K562 (cell line): ENCODE results near the gene BRDT. TPM values are rescaled to one million over a fixed set of nuclear protein-coding genes. Genes with fewer than 3 reads are reported as not detected.

Experiments used
- ATAC-seq: fragments of 200-7000 bp; cut with Tn5 transposase; 3 replicates; pipeline ENCODE4 v1.9.1; 2020; ENCODE audit warnings: moderate library complexity
- BruUV-seq: library from RNA; stranded (reverse); fragments of 400-500 nt; replicated peaks from 2 replicates; lab custom pipeline; 2021; lab: Mats Ljungman, UMichigan
- CTCF ChIA-PET: fragments of 300-600 bp; formaldehyde crosslinking; extraction: SDS; loops from one replicate; lab custom pipeline; 2021; ENCODE audit warnings: low intra/inter-chr PET ratio; lab: Yijun Ruan, JAX
- POLR2A ChIA-PET: fragments of 300-600, 350-650 bp; sonication (Branson Sonifier 250); formaldehyde crosslinking; extraction: SDS; loops from one replicate; lab custom pipeline; 2021; ENCODE audit warnings: antibody characterized with exemption, inconsistent platforms; lab: Yijun Ruan, JAX
- DNase-seq, 4 experiments: peaks; one replicate each; pipeline versions ENCODE4 v3.0.0 to v3.0.0-alpha.2; 2011 to 2018; ENCODE audit warnings: low spot score in 3 of 4, mixed read lengths in 3 of 4; ENCODE audit errors: extremely low read depth in 1 of 4
- FAIRE-seq: peaks from 2 replicates; lab custom pipeline; 2011; peaks lifted over from hg19 to GRCh38; lab: Jason Lieb, UNC
- H2AFZ ChIP-seq: 2 replicates; pipeline ENCODE4 v1.6.0; 2011; ENCODE audit warnings: low read depth, low read length, control low read depth, inconsistent platforms
- H3K27ac ChIP-seq: fragments of 200-600 bp; 3 replicates; pipeline ENCODE4 v1.8.0; 2011; ENCODE audit warnings: low read depth, mild to moderate bottlenecking, control low read depth, inconsistent platforms, low read length, moderate library complexity, mixed read lengths; ENCODE audit errors: extremely low read depth
- H3K27me3 ChIP-seq, 2 experiments: fragments of 300-600 bp in 1 of 2; 2 replicates in 1 of 2; 3 replicates in 1 of 2; pipeline versions ENCODE4 v1.6.0 to v1.8.0; 2011; ENCODE audit warnings: inconsistent platforms in 2 of 2, low read length in 2 of 2, mild to moderate bottlenecking in 1 of 2, mixed read lengths in 1 of 2, moderate library complexity in 1 of 2; ENCODE audit not compliant: control insufficient read depth in 2 of 2, insufficient read depth in 2 of 2
- H3K36me3 ChIP-seq: fragments of 300-600 bp; 3 replicates; pipeline ENCODE4 v1.8.0; 2011; ENCODE audit warnings: mild to moderate bottlenecking, low read length, inconsistent platforms; ENCODE audit not compliant: control insufficient read depth, insufficient read depth
- H3K4me1 ChIP-seq, 2 experiments: fragments of 200-600 bp in 1 of 2; replicated peaks in 1 of 2; 2 replicates in 1 of 2; 3 replicates in 1 of 2; pipeline versions ENCODE4 v1.5.1 to v1.8.0; 2011; ENCODE audit warnings: inconsistent platforms in 2 of 2, low read length in 2 of 2, mild to moderate bottlenecking in 1 of 2, mixed read lengths in 1 of 2, moderate library complexity in 1 of 2; ENCODE audit not compliant: control insufficient read depth in 2 of 2, insufficient read depth in 2 of 2
- H3K4me2 ChIP-seq: 2 replicates; pipeline ENCODE4 v1.6.1; 2011; ENCODE audit warnings: low read length, control low read depth, inconsistent platforms, mixed read lengths; ENCODE audit not compliant: insufficient read depth
- H3K4me3 ChIP-seq: fragments of 200-600 bp; sonication (generic), shearing (Covaris generic); 2 replicates; pipeline ENCODE4 v1.5.1; 2016; ENCODE audit warnings: control low read depth, inconsistent platforms
- H3K79me2 ChIP-seq: fragments of 200-600 bp; 3 replicates; pipeline ENCODE4 v1.8.0; 2011; ENCODE audit warnings: low read length, inconsistent platforms; ENCODE audit not compliant: control insufficient read depth, insufficient read depth
- H3K9ac ChIP-seq, 2 experiments: 2 replicates each; pipeline versions ENCODE4 v1.6.0 to v1.6.1; 2011; ENCODE audit warnings: low read depth in 2 of 2, low read length in 2 of 2, control low read depth in 1 of 2, inconsistent platforms in 1 of 2, mild to moderate bottlenecking in 1 of 2, mixed read lengths in 1 of 2; ENCODE audit not compliant: insufficient read depth in 1 of 2
- H3K9me1 ChIP-seq: one replicate; pipeline ENCODE4 v1.6.0; 2011; ENCODE audit warnings: inconsistent platforms, mild to moderate bottlenecking, low read length, moderate library complexity; ENCODE audit not compliant: control insufficient read depth, insufficient read depth
- H3K9me3 ChIP-seq: replicated peaks from 2 replicates; pipeline ENCODE4 v1.5.1; 2011; ENCODE audit warnings: low read depth, low read length, inconsistent platforms; ENCODE audit not compliant: control insufficient read depth, insufficient read depth
- H4K20me1 ChIP-seq: replicated peaks from 2 replicates; pipeline ENCODE4 v1.6.1; 2011; ENCODE audit warnings: low read length, inconsistent platforms, mixed read lengths; ENCODE audit not compliant: control insufficient read depth, insufficient read depth
- ARID1B ChIP-seq: fragments of 450-650 bp; IDR thresholded peaks from 2 replicates; pipeline ENCODE4 v1.6.1; 2016; ENCODE audit warnings: antibody characterized with exemption, mild to moderate bottlenecking, inconsistent platforms
- CBFA2T3 ChIP-seq: fragments of 450-650 bp; IDR thresholded peaks from 2 replicates; pipeline ENCODE4 v1.6.1; 2017
- MTA2 ChIP-seq: fragments of 450-650 bp; IDR thresholded peaks from 2 replicates; pipeline ENCODE4 v1.6.1; 2016; ENCODE audit warnings: low read depth
- MXI1 ChIP-seq: IDR thresholded peaks from 2 replicates; pipeline ENCODE4 v1.6.1; 2011; ENCODE audit warnings: low read depth, mild to moderate bottlenecking, improper control_type of control experiment, low read length
- NR2C2 ChIP-seq, 2 experiments: fragments of 200-800 bp in 1 of 2; sonication (Bioruptor generic) in 1 of 2; sonication (generic) in 1 of 2; formaldehyde crosslinking in 1 of 2; IDR thresholded peaks; 2 replicates each; pipeline versions ENCODE4 v1.6.1 to v1.8.0; 2016 to 2022; ENCODE audit warnings: mild to moderate bottlenecking in 1 of 2, missing compliant biosample characterization in 1 of 2, missing genetic modification characterization in 1 of 2, missing genetic modification reagents in 1 of 2
- NR4A1 ChIP-seq, 2 experiments: fragments of 250-450 bp in 1 of 2; fragments of 450-650 bp in 1 of 2; sonication (Bioruptor Pico) in 1 of 2; IDR thresholded peaks; 2 replicates each; pipeline versions ENCODE4 v1.4.0 to v1.6.1; 2016 to 2020; ENCODE audit warnings: mild to moderate bottlenecking in 2 of 2, missing compliant biosample characterization in 1 of 2, missing genetic modification characterization in 1 of 2, moderate library complexity in 1 of 2
- RBFOX2 ChIP-seq: fragments of 200-400 bp; formaldehyde crosslinking; IDR thresholded peaks from 2 replicates; pipeline ENCODE4 v1.6.1; 2017; ENCODE audit warnings: low read depth, mild to moderate bottlenecking, low read length, moderate library complexity
- SMAD4 ChIP-seq: fragments of 250-450 bp; sonication (Bioruptor Pico); conservative IDR thresholded peaks from 2 replicates; pipeline ENCODE4 v1.8.0; 2021; ENCODE audit warnings: inconsistent platforms, mild to moderate bottlenecking, moderate library complexity
- SOX6 ChIP-seq: fragments of 450-650 bp; IDR thresholded peaks from 2 replicates; pipeline ENCODE4 v1.6.1; 2014; ENCODE audit warnings: mild to moderate bottlenecking
- WGBS: fragments of 100-300 bp; shearing (Covaris generic); methylation state at CpG from one replicate; pipeline ENCODE4 v1.1.6; 2016; ENCODE audit warnings: low coverage, mixed read lengths; ENCODE audit not compliant: insufficient coverage; ENCODE audit errors: missing lambda C conversion rate; 5-methylcytosine and 5-hydroxymethylcytosine counted together
- in situ Hi-C: fragments of 300-500 bp; cut with MboI; formaldehyde crosslinking; loops from 4 replicates; pipeline ENCODE4 v1.15.0; 2018; ENCODE audit warnings: inconsistent platforms, mixed read lengths
- intact Hi-C: fragments of 100-400 bp; cut with micrococcal nuclease; formaldehyde crosslinking; loops from 2 replicates; pipeline ENCODE4 v1.14.2; 2022
- polyA plus RNA-seq, 8 experiments: library from polyadenylated mRNA; depleted of rRNA in 4 of 8; stranded (reverse) in 5 of 8; unstranded in 3 of 8; fragments of >200 nt; fragmentation: Nextera tagmentation in 2 of 8; fragmentation: Illumina TruSeq in 1 of 8; extraction: Ambion mirVana in 2 of 8; extraction: Trizol in 1 of 8; gene quantifications; 2 replicates each; pipeline versions ENCODE4 v1.2.1 to v1.2.3, GENCODE V29; 2011 to 2014; ENCODE audit warnings: inconsistent platforms in 1 of 8, missing spikeins in 1 of 8
- total RNA-seq, 7 experiments: library from RNA; depleted of rRNA in 6 of 7; stranded (reverse); fragments of >200 nt in 6 of 7; fragmentation: Illumina TruSeq in 2 of 7; extraction: Trizol in 2 of 7; gene quantifications; 2 replicates each; pipeline versions ENCODE4 v1.2.1 to v1.2.3, GENCODE V29; 2011 to 2021; ENCODE audit warnings: low replicate concordance in 1 of 7
- TF ChIP-seq, protein P1 (sequence below): fragments of 450-650 bp; IDR thresholded peaks from 2 replicates; pipeline ENCODE4 v1.6.1; 2018; ENCODE audit not compliant: partially characterized antibody
- TF ChIP-seq, protein P2 (sequence below): fragments of 250-450 bp; sonication (Bioruptor Pico); IDR thresholded peaks from 2 replicates; pipeline ENCODE4 v1.8.0; 2022; ENCODE audit warnings: moderate library complexity, mild to moderate bottlenecking, inconsistent platforms
- TF ChIP-seq, protein P3 (sequence below): sonication (generic); formaldehyde crosslinking; IDR thresholded peaks from 2 replicates; pipeline ENCODE4 v1.8.0; 2022; ENCODE audit warnings: mild to moderate bottlenecking, missing genetic modification reagents
- TF ChIP-seq, protein P4 (sequence below): fragments of 450-650 bp; formaldehyde crosslinking; IDR thresholded peaks from 2 replicates; pipeline ENCODE4 v1.4.0; 2022; ENCODE audit warnings: missing genetic modification characterization

Gene BRDT
- total and polyA plus RNA-seq, 9 of the 15 experiments (the other 6 are each of a cell fraction or from before 2014, with no cell fraction given), result 0.01 TPM; not detected in 8

DNA sequence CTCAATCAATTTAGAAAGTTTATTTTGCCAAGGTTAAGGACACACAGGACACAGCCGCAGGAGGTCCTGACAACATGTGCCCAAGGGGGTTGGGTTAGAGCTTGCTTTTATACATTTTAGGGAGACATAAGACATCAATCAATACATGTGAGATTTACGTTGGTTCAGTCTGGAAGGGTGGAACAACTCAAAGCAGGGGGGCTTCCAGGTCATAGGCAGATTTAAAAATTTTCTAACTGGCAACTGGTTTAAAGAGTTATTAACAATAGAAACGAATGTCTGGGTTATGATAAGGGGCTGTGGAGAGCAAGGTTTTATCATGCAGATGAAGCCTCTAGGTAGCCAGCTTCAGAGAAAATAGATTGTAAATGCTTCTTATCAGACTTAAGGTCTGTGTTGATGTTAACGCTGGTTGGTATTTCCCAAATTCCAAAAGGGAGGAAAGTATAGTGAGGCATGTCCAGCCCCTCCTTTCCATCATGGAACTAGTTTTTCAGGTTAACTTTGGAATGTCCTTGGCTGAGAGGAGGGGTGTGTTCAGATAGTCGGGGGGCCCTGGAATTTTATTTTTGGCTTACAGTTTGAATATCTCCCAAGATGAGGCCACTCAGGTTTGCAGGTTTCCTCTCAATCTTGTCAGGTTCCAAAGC is 32.3 kb upstream of the BRDT start:
- no TSS peak for BruUV-seq
- H4K20me1 ChIP-seq, result no peaks in the 10 kb centered on the region
- no peaks in the 10 kb centered on the region for H3K36me3 ChIP-seq
- H3K27ac ChIP-seq, result no peak overlapping the region
- WGBS, result 19% methylated on average over 5 of the region's 5 CpGs
- no peak for FAIRE-seq
- H3K4me2 ChIP-seq, result no peak overlapping the region
- ChIA-PET POLR2A (no interaction called here), CTCF (no interaction called here)
- peaks cover 0 to 2% of the 10 kb centered on the region in 2 experiments; a peak in 2 of 5 replicates for H3K4me1 ChIP-seq
- no peak overlapping the region for H2AFZ ChIP-seq
- no peak for DNase-seq
- in situ Hi-C loops, result no loop called here
- no peak overlapping the region for H3K4me3 ChIP-seq
- no peak overlapping the region for H3K9ac ChIP-seq
- H3K9me1 ChIP-seq, result no peaks in the 10 kb centered on the region
- no peaks in the 10 kb centered on the region for H3K9me3 ChIP-seq
- H3K27me3 ChIP-seq, result no peaks in the 10 kb centered on the region
- ATAC-seq, result no peak
- intact Hi-C loops, result no loop called here
- H3K79me2 ChIP-seq, result no peaks in the 10 kb centered on the region
- TF ChIP-seq, protein P1, sequence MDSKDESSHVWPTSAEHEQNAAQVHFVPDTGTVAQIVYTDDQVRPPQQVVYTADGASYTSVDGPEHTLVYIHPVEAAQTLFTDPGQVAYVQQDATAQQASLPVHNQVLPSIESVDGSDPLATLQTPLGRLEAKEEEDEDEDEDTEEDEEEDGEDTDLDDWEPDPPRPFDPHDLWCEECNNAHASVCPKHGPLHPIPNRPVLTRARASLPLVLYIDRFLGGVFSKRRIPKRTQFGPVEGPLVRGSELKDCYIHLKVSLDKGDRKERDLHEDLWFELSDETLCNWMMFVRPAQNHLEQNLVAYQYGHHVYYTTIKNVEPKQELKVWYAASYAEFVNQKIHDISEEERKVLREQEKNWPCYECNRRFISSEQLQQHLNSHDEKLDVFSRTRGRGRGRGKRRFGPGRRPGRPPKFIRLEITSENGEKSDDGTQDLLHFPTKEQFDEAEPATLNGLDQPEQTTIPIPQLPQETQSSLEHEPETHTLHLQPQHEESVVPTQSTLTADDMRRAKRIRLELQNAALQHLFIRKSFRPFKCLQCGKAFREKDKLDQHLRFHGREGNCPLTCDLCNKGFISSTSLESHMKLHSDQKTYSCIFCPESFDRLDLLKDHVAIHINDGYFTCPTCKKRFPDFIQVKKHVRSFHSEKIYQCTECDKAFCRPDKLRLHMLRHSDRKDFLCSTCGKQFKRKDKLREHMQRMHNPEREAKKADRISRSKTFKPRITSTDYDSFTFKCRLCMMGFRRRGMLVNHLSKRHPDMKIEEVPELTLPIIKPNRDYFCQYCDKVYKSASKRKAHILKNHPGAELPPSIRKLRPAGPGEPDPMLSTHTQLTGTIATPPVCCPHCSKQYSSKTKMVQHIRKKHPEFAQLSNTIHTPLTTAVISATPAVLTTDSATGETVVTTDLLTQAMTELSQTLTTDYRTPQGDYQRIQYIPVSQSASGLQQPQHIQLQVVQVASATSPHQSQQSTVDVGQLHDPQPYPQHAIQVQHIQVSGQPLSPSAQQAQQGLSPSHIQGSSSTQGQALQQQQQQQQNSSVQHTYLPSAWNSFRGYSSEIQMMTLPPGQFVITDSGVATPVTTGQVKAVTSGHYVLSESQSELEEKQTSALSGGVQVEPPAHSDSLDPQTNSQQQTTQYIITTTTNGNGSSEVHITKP, result peak; percentile 69
- TF ChIP-seq MXI1 (no peak), ARID1B (0 out of 2 replicates have a peak, but pooled peaks have one; percentile 13), RBFOX2 (no peak), MTA2 (no peak), SOX6 (0 out of 2 replicates have a peak, but pooled peaks have one; percentile 17), NR2C2 (CRISPR knock-in tag; IDR thresholded peaks at IDR 0.05) (no peak), NR2C2 (tag; IDR thresholded peaks at IDR 0.05) (no peak), CBFA2T3 (peak; percentile 30; the same call in 1 of the 2 replicates), NR4A1 (CRISPR knock-in tag; IDR thresholded peaks at IDR 0.05) (no peak), NR4A1 (tag; IDR thresholded peaks at IDR 0.05) (no peak), SMAD4 (CRISPR knock-in tag) (no peak)
- TF ChIP-seq, protein P2, sequence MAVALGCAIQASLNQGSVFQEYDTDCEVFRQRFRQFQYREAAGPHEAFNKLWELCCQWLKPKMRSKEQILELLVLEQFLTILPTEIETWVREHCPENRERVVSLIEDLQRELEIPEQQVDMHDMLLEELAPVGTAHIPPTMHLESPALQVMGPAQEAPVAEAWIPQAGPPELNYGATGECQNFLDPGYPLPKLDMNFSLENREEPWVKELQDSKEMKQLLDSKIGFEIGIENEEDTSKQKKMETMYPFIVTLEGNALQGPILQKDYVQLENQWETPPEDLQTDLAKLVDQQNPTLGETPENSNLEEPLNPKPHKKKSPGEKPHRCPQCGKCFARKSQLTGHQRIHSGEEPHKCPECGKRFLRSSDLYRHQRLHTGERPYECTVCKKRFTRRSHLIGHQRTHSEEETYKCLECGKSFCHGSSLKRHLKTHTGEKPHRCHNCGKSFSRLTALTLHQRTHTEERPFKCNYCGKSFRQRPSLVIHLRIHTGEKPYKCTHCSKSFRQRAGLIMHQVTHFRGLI (CRISPR knock-in tag), result no peak
- TF ChIP-seq, protein P3, sequence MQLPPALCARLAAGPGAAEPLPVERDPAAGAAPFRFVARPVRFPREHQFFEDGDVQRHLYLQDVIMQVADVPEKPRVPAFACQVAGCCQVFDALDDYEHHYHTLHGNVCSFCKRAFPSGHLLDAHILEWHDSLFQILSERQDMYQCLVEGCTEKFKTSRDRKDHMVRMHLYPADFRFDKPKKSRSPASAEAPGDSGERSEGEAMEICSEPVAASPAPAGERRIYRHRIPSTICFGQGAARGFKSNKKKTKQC (CRISPR knock-in tag), result no peak
- TF ChIP-seq, protein P4, sequence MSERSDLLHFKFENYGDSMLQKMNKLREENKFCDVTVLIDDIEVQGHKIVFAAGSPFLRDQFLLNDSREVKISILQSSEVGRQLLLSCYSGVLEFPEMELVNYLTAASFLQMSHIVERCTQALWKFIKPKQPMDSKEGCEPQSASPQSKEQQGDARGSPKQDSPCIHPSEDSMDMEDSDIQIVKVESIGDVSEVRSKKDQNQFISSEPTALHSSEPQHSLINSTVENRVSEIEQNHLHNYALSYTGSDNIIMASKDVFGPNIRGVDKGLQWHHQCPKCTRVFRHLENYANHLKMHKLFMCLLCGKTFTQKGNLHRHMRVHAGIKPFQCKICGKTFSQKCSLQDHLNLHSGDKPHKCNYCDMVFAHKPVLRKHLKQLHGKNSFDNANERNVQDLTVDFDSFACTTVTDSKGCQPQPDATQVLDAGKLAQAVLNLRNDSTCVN (CRISPR knock-in tag), result no peak
